ENCODE data around the gene PSPC1. TPM values are rescaled to one million over a fixed set of nuclear protein-coding genes. Genes with fewer than 3 reads are reported as not detected.

Gene PSPC1
- total RNA-seq, 1 donor from 2014 or later, result 75.6 TPM

DNA sequence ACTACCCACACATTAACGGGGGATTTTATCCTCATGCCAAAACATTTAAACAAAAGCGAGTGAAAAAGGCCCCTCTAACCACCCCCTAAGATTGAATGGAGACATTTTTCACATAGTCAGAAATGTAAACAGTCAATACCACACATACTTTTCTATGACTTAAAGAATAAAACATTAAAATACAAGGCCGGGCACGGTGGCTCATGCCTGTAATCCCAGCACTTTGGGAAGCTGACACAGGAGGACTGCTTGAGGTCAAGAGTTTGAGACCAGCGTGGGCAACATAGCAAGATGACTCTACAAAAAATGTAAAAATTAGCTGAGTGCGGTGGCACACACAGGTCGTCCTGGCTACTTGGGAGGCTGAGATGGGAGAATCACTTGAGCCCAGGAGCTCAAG lies 102.0 kb downstream of the PSPC1 start:
- no peaks in the 10 kb centered on the region for H3K27me3 Mint-ChIP-seq
- ATAC-seq (ENCODE audit: low read depth) (no peak), DNase-seq (no peak)
- no peak overlapping the region for H3K4me3 Mint-ChIP-seq
- no peaks in the 10 kb centered on the region for H3K9me3 Mint-ChIP-seq
- ChIA-PET POLR2A (interaction anchor here (0.5 kb wide), 1 partner anchor 19 kb away, joined by 4 read pairs; no protein-coding TSS in a partner anchor), CTCF (no interaction called here)
- H3K36me3 Mint-ChIP-seq (ENCODE audit: low read depth), result peaks cover 51% of the 10 kb centered on the region
- H3K27ac Mint-ChIP-seq, result no peak overlapping the region
- TF ChIP-seq, protein P1, sequence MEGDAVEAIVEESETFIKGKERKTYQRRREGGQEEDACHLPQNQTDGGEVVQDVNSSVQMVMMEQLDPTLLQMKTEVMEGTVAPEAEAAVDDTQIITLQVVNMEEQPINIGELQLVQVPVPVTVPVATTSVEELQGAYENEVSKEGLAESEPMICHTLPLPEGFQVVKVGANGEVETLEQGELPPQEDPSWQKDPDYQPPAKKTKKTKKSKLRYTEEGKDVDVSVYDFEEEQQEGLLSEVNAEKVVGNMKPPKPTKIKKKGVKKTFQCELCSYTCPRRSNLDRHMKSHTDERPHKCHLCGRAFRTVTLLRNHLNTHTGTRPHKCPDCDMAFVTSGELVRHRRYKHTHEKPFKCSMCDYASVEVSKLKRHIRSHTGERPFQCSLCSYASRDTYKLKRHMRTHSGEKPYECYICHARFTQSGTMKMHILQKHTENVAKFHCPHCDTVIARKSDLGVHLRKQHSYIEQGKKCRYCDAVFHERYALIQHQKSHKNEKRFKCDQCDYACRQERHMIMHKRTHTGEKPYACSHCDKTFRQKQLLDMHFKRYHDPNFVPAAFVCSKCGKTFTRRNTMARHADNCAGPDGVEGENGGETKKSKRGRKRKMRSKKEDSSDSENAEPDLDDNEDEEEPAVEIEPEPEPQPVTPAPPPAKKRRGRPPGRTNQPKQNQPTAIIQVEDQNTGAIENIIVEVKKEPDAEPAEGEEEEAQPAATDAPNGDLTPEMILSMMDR (IDR thresholded peaks at IDR 0.05), result no peak
- no peaks in the 10 kb centered on the region for H3K4me1 Mint-ChIP-seq
- intact Hi-C loops (cut with micrococcal nuclease), result no loop called here

DNA sequence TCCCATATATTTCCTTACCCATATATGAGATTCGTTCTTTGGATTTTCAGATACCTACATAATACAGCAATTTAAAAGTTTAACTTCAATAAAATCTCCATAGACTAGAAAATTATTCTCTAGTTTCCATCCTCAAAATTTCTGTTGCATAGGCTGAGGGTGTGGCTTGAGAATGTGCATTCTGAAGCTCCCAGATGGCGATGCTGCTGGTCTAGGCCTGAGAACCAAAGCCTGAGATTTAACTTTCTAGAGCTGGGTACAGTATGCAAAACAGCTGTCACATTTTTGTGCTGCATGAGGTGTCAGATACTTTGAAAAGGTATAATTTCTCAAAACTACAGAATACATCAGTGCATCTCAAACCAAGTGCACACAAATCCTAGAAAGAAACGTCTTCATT lies 106.6 kb downstream of the PSPC1 start:
- Mint-ChIP-seq H3K4me1 (peaks cover 2% of the 10 kb centered on the region), H3K4me3 (no peak overlapping the region), H3K27me3 (no peaks in the 10 kb centered on the region), H3K27ac (peak overlapping the region; percentile 46), H3K36me3 (ENCODE audit: low read depth) (peaks cover 75% of the 10 kb centered on the region), H3K9me3 (no peaks in the 10 kb centered on the region)
- CTCF ChIA-PET, result no interaction called here
- intact Hi-C loops (cut with micrococcal nuclease), result no loop called here
- TF ChIP-seq, protein P1 (IDR thresholded peaks at IDR 0.05), result no peak
- ATAC-seq (ENCODE audit: low read depth), result no peak
- no peak for DNase-seq
- POLR2A ChIA-PET, result interaction anchor here (0.5 kb wide), 1 partner anchor 167 kb away, joined by 6 read pairs; no protein-coding TSS in a partner anchor

DNA sequence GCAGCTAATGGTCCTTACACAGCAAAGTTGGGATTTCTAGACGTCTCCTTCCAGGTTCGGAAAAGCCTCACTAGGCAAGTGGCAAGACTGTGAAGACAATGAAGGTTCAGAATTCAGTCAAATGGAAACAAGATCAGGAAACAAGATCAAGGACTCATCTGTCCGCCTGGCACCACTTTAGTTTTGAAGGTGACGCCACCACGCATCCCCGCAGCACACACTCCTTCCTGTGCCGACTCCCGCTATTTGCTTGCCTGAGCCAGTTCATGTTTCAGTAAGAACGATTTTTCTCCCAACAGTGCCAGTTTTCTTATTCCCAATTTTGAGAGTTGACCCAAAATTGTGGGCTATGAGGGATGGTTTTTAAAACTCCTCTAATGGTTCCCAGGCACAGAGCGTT lies 107.8 kb downstream of the PSPC1 start:
- ChIA-PET CTCF (no interaction called here), POLR2A (no interaction called here)
- TF ChIP-seq, protein P1 (IDR thresholded peaks at IDR 0.05), result no peak
- Mint-ChIP-seq H3K4me3 (no peak overlapping the region), H3K36me3 (ENCODE audit: low read depth) (peaks cover 85% of the 10 kb centered on the region), H3K9me3 (no peaks in the 10 kb centered on the region), H3K27me3 (no peaks in the 10 kb centered on the region), H3K4me1 (peaks cover 11% of the 10 kb centered on the region), H3K27ac (no peak overlapping the region)
- DNase-seq (no peak), ATAC-seq (ENCODE audit: low read depth) (no peak)
- intact Hi-C loops (cut with micrococcal nuclease), result no loop called here

DNA sequence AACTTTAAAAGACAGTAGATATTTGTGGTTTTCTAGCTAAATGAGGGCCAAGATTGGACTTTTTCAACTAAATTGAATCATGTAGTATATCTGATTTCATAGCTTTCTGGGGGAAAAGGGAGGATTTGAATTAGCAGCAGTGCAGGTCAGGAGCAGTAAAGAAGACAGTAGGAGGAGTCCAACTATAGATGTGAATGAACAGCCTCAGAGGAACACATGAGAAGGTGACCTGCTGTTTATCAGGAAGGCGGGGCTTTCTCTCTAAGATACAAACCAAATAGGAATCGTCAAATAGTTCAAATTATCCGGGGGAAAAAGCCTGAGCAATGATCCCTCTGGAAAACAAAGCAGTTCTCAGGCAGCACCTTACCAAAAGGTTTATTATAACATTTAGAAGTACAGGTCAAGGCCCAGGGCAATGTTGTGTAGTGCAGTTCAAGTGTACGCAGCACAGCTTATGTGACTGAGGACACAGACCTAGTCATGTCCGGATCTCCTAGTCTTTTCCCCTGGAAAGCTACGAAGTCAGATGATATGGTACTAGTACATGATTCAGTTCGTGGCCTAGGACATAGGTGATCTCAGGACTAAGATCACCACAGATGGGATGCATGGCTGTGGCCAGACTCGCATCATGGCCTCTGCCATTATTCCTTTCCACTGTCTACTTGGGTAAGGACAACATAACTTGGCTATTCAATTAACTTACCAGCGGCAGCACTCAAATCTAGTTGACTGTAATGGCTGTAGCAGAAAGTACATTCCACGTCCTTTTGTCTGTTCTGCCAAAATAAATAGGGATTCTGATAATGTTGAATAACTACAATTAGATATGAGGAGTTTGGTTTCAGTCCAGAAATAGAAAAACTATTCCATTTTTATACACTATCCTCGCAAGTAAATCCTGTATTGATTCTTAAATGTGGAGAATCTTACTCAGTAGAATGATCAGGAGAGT lies 109.0 kb downstream of the PSPC1 start:
- CTCF ChIA-PET, result no interaction called here
- no peak overlapping the region for H3K27ac Mint-ChIP-seq

DNA sequence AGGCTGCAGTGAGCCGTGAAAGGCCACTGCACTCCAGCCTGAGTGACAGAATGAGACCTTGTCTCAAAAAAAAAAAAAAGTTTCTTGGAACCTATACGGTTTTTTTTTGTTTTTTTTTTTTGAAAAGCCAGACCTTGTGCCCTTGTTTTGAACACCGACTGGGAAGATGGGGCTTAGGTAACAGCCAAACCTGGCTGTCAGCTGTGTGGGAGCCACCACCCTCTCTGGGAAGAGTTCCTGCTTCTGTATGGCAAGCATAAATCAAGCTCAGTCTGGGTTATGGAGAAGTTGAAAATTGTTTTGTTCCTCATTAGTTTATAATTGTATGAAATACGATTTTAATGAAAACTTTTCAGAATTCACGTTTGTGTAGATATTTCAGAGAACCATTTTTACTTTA lies 109.8 kb downstream of the PSPC1 start:
- Mint-ChIP-seq H3K4me3 (no peak overlapping the region), H3K36me3 (ENCODE audit: low read depth) (peaks cover 94% of the 10 kb centered on the region), H3K9me3 (no peaks in the 10 kb centered on the region), H3K27me3 (no peaks in the 10 kb centered on the region), H3K4me1 (peaks cover 16% of the 10 kb centered on the region), H3K27ac (no peak overlapping the region)
- TF ChIP-seq, protein P1 (IDR thresholded peaks at IDR 0.05), result no peak
- POLR2A ChIA-PET, result no interaction called here
- DNase-seq (no peak), ATAC-seq (ENCODE audit: low read depth) (no peak)
- CTCF ChIA-PET, result no interaction called here
- intact Hi-C loops (cut with micrococcal nuclease), result no loop called here

More for the DNA sequence above, 109.0 kb downstream of the PSPC1 start:
- Mint-ChIP-seq H3K36me3 (ENCODE audit: low read depth) (peaks cover 92% of the 10 kb centered on the region), H3K4me3 (no peak overlapping the region), H3K27me3 (no peaks in the 10 kb centered on the region), H3K9me3 (no peaks in the 10 kb centered on the region), H3K4me1 (peaks cover 16% of the 10 kb centered on the region)
- POLR2A ChIA-PET, result no interaction called here
- no peak for ATAC-seq (ENCODE audit: low read depth)
- intact Hi-C loops (cut with micrococcal nuclease), result no loop called here
- TF ChIP-seq, protein P1 (IDR thresholded peaks at IDR 0.05), result no peak
- DNase-seq, result no peak

All from activated B cell treated with CpG ODN at 0.5 μM for 24 hours (primary cell).